Measurements from ENCODE around the gene KIF3A. TPM values are rescaled to one million over a fixed set of nuclear protein-coding genes. Genes with fewer than 3 reads are reported as not detected.

Gene KIF3A
- total RNA-seq, 1 donor from 2014 or later = 21.5 TPM

GRCh38 chr5:132753135-132753987, 16.0 kb upstream of the KIF3A start:
- DNase-seq (ENCODE audit: low read depth) = peak; percentile 41

GRCh38 chr5:132752581-132753125, 15.3 kb upstream of the KIF3A start:
- DNase-seq (ENCODE audit: low read depth) = no peak

- DNase-seq (ENCODE audit: low read depth) = no peak
These were observed 14.7 kb upstream of the KIF3A start for GRCh38 chr5:132751971-132752580.

- no peak for DNase-seq (ENCODE audit: low read depth)
These were observed 14.1 kb upstream of the KIF3A start for GRCh38 chr5:132751444-132751843.

GRCh38 chr5:132750471-132751230, 13.3 kb upstream of the KIF3A start:
- DNase-seq (ENCODE audit: low read depth) = no peak

GRCh38 chr5:132749506-132749905, 12.2 kb upstream of the KIF3A start:
- DNase-seq (ENCODE audit: low read depth) = no peak

GRCh38 chr5:132748522-132749000, 11.2 kb upstream of the KIF3A start:
- DNase-seq (ENCODE audit: low read depth) = no peak

- DNase-seq (ENCODE audit: low read depth) = no peak
These were observed 10.5 kb upstream of the KIF3A start for GRCh38 chr5:132747616-132748440.

- peak; percentile 52 for DNase-seq (ENCODE audit: low read depth)
These were observed 9.7 kb upstream of the KIF3A start, which contains the start of gene CCNI2 for GRCh38 chr5:132746954-132747615. Gene CCNI2 (plus strand): TSS chr5:132747426. CDS start chr5:132747496, 70 bp downstream.

GRCh38 chr5:132746592-132746953, 9.2 kb upstream of the KIF3A start:
- no peak for DNase-seq (ENCODE audit: low read depth)

- no peak for DNase-seq (ENCODE audit: low read depth)
These were observed 7.3 kb upstream of the KIF3A start for GRCh38 chr5:132744659-132745058.

- DNase-seq (ENCODE audit: low read depth) = no peak
These were observed 5.3 kb upstream of the KIF3A start for GRCh38 chr5:132742626-132743025.

- DNase-seq (ENCODE audit: low read depth) = no peak
These were observed 4.8 kb upstream of the KIF3A start for GRCh38 chr5:132742158-132742557.

GRCh38 chr5:132739232-132739631, 1.9 kb upstream of the KIF3A start:
- DNase-seq (ENCODE audit: low read depth) = no peak

- DNase-seq (ENCODE audit: low read depth) = no peak
These were observed 786 bp upstream of the KIF3A start for GRCh38 chr5:132737982-132738681.

GRCh38 chr5:132734687-132735086, 2.7 kb downstream of the KIF3A start:
- DNase-seq (ENCODE audit: low read depth) = no peak

GRCh38 chr5:132733499-132734148, 3.7 kb downstream of the KIF3A start:
- DNase-seq (ENCODE audit: low read depth) = no peak

- no peak for DNase-seq (ENCODE audit: low read depth)
These were observed 7.5 kb downstream of the KIF3A start for GRCh38 chr5:132729896-132730295.

GRCh38 chr5:132725745-132726144, 11.6 kb downstream of the KIF3A start:
- DNase-seq (ENCODE audit: low read depth) = no peak

Data from renal cortical epithelial cell (primary cell).